Measurements from ENCODE around the gene BSND. TPM values are rescaled to one million over a fixed set of nuclear protein-coding genes. Genes with fewer than 3 reads are reported as not detected.

BSND gene
- total RNA-seq, 2 experiments from 2014 or later, result not detected

DNA sequence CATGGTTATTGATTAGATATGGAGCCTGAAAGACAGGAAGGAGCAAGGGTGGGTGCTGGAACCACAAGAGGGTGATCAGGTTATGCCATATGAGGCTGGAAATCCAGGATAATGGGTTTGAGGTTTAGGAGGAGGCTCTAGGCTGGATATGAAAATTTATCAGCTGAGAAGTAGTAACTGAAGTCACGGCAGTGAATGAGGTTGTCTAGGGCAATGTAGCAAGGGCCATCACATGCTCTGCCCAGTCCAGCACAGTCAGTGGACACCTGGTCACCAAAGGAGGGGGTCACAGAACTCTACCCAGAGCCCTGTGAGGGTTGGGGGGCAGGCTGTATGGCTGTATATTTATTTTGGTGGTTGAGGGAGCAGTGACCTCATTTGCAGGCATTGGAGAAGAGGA lies 28.9 kb upstream of the BSND start:
- Mint-ChIP-seq H3K4me1 (ENCODE audit: low read depth) (peaks cover 10% of the 10 kb centered on the region), H3K4me3 (no peak overlapping the region), H3K27ac (no peak overlapping the region), H3K9me3 (no peaks in the 10 kb centered on the region), H3K27me3 (peaks cover 25% of the 10 kb centered on the region), H3K36me3 (ENCODE audit: low read depth) (no peaks in the 10 kb centered on the region)
- no peak for DNase-seq
- ChIA-PET POLR2A (no interaction called here), CTCF (no interaction called here)
- TF ChIP-seq, protein P1, sequence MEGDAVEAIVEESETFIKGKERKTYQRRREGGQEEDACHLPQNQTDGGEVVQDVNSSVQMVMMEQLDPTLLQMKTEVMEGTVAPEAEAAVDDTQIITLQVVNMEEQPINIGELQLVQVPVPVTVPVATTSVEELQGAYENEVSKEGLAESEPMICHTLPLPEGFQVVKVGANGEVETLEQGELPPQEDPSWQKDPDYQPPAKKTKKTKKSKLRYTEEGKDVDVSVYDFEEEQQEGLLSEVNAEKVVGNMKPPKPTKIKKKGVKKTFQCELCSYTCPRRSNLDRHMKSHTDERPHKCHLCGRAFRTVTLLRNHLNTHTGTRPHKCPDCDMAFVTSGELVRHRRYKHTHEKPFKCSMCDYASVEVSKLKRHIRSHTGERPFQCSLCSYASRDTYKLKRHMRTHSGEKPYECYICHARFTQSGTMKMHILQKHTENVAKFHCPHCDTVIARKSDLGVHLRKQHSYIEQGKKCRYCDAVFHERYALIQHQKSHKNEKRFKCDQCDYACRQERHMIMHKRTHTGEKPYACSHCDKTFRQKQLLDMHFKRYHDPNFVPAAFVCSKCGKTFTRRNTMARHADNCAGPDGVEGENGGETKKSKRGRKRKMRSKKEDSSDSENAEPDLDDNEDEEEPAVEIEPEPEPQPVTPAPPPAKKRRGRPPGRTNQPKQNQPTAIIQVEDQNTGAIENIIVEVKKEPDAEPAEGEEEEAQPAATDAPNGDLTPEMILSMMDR (IDR thresholded peaks at IDR 0.05), result no peak
- intact Hi-C loops (cut with micrococcal nuclease), result no loop called here
- ATAC-seq, result no peak

DNA sequence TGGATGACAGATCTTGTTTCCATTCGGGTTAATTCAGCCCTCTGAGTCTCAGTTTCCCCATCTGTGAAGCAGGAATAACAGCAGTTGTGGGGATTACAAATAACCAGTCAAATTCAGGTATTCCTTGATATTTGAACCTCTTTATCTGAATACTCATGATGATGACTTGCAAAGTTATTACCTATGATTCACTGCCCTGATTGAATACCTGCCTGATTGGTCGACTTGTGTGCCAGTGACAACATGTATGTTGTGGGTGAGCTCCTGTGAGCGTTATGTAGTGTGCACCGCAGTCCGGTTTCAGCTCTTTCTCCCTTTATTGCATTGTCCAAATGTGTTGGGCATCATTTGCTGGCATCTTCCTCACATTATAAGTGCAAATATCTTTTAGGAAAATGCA lies 27.8 kb upstream of the BSND start:
- intact Hi-C loops (cut with micrococcal nuclease), result no loop called here
- H3K4me3 Mint-ChIP-seq, result no peak overlapping the region
- TF ChIP-seq, protein P1 (IDR thresholded peaks at IDR 0.05), result no peak
- peaks cover 9% of the 10 kb centered on the region for H3K4me1 Mint-ChIP-seq (ENCODE audit: low read depth)
- ChIA-PET POLR2A (no interaction called here), CTCF (no interaction called here)
- no peak for ATAC-seq
- no peak for DNase-seq
- H3K9me3 Mint-ChIP-seq, result no peaks in the 10 kb centered on the region
- peaks cover 28% of the 10 kb centered on the region for H3K27me3 Mint-ChIP-seq
- no peak overlapping the region for H3K27ac Mint-ChIP-seq
- H3K36me3 Mint-ChIP-seq (ENCODE audit: low read depth), result no peaks in the 10 kb centered on the region

DNA sequence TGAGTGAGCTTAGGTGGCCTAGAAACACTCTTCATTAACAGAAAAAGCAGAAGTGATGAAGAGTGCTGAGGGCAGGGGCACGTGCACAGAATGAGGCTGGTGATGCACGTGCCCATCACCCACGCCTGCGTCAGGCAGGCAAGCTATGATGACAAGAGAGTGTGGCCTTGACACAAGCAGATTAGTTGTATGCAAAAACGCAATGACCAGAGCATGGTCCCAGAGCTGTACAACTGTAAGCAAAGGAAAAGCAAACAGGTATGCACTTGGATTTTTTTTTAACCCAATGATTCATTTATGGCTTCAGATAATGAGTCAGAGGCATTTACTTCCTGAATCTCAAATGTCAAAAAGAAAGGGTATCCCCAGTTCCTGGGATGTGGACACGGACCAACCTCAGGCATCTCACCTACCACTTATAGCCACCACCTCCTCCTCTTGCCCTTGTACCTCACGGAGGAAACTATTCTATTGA lies 27.4 kb upstream of the BSND start:
- Mint-ChIP-seq H3K9me3 (no peaks in the 10 kb centered on the region), H3K4me3 (no peak overlapping the region), H3K27ac (no peak overlapping the region), H3K27me3 (peaks cover 25% of the 10 kb centered on the region), H3K36me3 (ENCODE audit: low read depth) (no peaks in the 10 kb centered on the region), H3K4me1 (ENCODE audit: low read depth) (peaks cover 5% of the 10 kb centered on the region)
- no peak for DNase-seq
- POLR2A ChIA-PET, result no interaction called here
- TF ChIP-seq, protein P1 (IDR thresholded peaks at IDR 0.05), result no peak
- CTCF ChIA-PET, result no interaction called here
- peak; percentile 42 for ATAC-seq
- intact Hi-C loops (cut with micrococcal nuclease), result no loop called here

DNA sequence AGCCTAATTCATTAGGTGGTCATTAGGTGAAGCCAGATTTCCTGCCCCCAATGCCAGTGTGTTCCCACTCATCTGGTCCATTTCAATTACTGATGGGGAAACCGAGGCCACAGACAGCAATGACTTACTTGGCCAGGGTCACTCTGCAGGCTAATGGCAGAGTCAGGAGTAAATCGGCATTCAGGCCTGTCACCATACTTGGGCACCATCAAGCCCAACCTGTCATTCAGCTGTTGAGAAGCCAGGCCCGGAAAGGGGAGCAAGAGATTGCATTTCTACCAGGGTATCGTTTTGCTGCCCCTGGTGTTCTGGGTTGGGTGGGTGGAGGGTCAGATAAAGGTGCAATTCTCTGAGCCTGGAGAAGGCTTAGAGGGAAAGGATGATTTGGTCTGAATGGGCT lies 26.3 kb upstream of the BSND start:
- DNase-seq, result no peak
- ChIA-PET POLR2A (no interaction called here), CTCF (interaction anchor here (1.0 to 1.2 kb wide), 2 partner anchors 22 to 27 kb away, joined by 3 to 5 read pairs; no protein-coding TSS in a partner anchor)
- Mint-ChIP-seq H3K27ac (no peak overlapping the region), H3K4me3 (no peak overlapping the region), H3K27me3 (peaks cover 23% of the 10 kb centered on the region), H3K4me1 (ENCODE audit: low read depth) (peaks cover 5% of the 10 kb centered on the region), H3K36me3 (ENCODE audit: low read depth) (no peaks in the 10 kb centered on the region), H3K9me3 (no peaks in the 10 kb centered on the region)
- intact Hi-C loops (cut with micrococcal nuclease), result no loop called here
- no peak for ATAC-seq
- TF ChIP-seq, protein P1 (IDR thresholded peaks at IDR 0.05), result no peak

DNA sequence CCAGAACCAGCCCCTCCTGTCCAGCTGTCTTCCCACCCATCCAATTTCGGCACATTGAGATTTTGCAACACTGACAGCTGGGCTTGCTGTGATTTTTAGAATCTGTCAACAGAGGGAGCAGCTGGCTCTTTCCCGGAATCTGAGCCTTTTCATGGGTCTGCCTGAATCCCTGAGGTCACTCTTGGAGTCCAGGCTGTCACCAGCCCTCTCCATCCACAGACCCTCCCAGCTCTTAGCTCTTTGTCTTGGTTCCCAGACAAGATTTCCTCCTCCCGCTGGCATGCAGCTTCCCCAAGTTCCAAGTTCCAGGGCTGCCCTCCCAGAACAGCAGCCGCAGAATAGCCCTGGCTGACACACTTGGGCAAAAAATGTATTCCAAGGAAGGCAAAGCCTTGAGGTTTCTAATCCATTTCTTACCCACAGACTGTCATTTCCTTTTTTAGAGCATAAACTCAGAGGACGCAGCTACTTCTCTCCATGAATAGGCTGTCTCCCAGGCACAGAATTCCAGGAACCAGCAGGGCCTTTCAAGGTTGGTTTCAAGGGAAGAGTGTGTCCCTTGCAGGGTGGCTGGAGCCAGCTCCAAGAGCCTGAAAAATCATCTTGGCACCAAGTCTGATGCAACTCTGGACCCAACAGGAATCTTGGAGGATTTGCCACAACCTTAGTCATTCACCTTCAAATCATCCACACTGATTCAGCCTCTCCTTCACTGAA lies 25.4 kb upstream of the BSND start:
- POLR2A ChIA-PET, result no interaction called here
- intact Hi-C loops (cut with micrococcal nuclease), result no loop called here

More for the DNA sequence above, 25.4 kb upstream of the BSND start:
- Mint-ChIP-seq H3K36me3 (ENCODE audit: low read depth) (no peaks in the 10 kb centered on the region), H3K4me1 (ENCODE audit: low read depth) (peaks cover 5% of the 10 kb centered on the region), H3K27ac (no peak overlapping the region), H3K27me3 (peaks cover 27% of the 10 kb centered on the region), H3K9me3 (no peaks in the 10 kb centered on the region), H3K4me3 (no peak overlapping the region)
- TF ChIP-seq, protein P1 (IDR thresholded peaks at IDR 0.05), result no peak
- ATAC-seq (no peak), DNase-seq (no peak)
- CTCF ChIA-PET, result interaction anchor here (0.8 to 1.2 kb wide), 3 partner anchors 23 to 28 kb away, joined by 3 to 5 read pairs (median 3); no protein-coding TSS in a partner anchor

Data from activated CD8-positive, alpha-beta T cell treated with anti-CD3 and anti-CD28 coated beads for 36 hours (primary cell).